GM23338 (cell line): ENCODE data around the gene VSTM5. TPM values are rescaled to one million over a fixed set of nuclear protein-coding genes. Genes with fewer than 3 reads are reported as not detected.

ENCODE experiments used
- ATAC-seq: fragments of 200-7000 bp; cut with Tn5 transposase; 3 replicates; pipeline ENCODE4 v1.9.1; 2020
- DNase-seq: peaks from one replicate; pipeline ENCODE4 v3.0.0-alpha.2; 2015; ENCODE audit warnings: low spot score
- H2AFZ ChIP-seq: fragments of 200-600 bp; sonication (generic); 2 replicates; pipeline ENCODE4 v1.8.0; 2016; ENCODE audit warnings: antibody characterized with exemption, mild to moderate bottlenecking, moderate library complexity
- H3F3A ChIP-seq: fragments of 200-600 bp; sonication (generic); replicated peaks from 2 replicates; pipeline ENCODE4 v1.8.0; 2017; ENCODE audit warnings: antibody characterized with exemption, mixed run types, low read depth
- H3K27ac ChIP-seq: fragments of 200-600 bp; sonication (generic); 2 replicates; pipeline ENCODE4 v1.6.1; 2016; ENCODE audit warnings: low read depth
- H3K27me3 ChIP-seq: fragments of 200-600 bp; sonication (generic); 2 replicates; pipeline ENCODE4 v1.8.0; 2016; ENCODE audit warnings: mild to moderate bottlenecking, mixed run types, moderate library complexity; ENCODE audit not compliant: insufficient read depth
- H3K36me3 ChIP-seq: fragments of 200-600 bp; sonication (generic); 2 replicates; pipeline ENCODE4 v1.8.0; 2016; ENCODE audit warnings: mild to moderate bottlenecking; ENCODE audit not compliant: insufficient read depth
- H3K4me1 ChIP-seq: fragments of 200-600 bp; sonication (generic); 2 replicates; pipeline ENCODE4 v1.8.0; 2016; ENCODE audit warnings: mild to moderate bottlenecking, moderate library complexity; ENCODE audit not compliant: insufficient read depth
- H3K4me2 ChIP-seq: fragments of 200-600 bp; sonication (generic); 2 replicates; pipeline ENCODE4 v1.7.1; 2017; ENCODE audit warnings: mixed run types
- H3K4me3 ChIP-seq: fragments of 200-600 bp; sonication (generic); 2 replicates; pipeline ENCODE4 v1.6.1; 2016; ENCODE audit warnings: mixed run types
- H3K79me2 ChIP-seq: fragments of 200-600 bp; sonication (generic); replicated peaks from 2 replicates; pipeline ENCODE4 v1.8.0; 2017; ENCODE audit warnings: mild to moderate bottlenecking; ENCODE audit not compliant: insufficient read depth
- H3K9me2 ChIP-seq: fragments of 200-600 bp; sonication (generic); 2 replicates; pipeline ENCODE4 v1.8.0; 2017; ENCODE audit not compliant: insufficient read depth
- H4K20me1 ChIP-seq: fragments of 200-600 bp; sonication (generic); replicated peaks from 2 replicates; pipeline ENCODE4 v1.8.0; 2017; ENCODE audit warnings: mild to moderate bottlenecking; ENCODE audit not compliant: insufficient read depth
- H3K27ac Mint-ChIP-seq: 2 replicates; pipeline ENCODE4 v1.8.0; 2020; ENCODE audit warnings: inconsistent platforms, mild to moderate bottlenecking, moderate library complexity, mixed read lengths
- H3K27me3 Mint-ChIP-seq: 3 replicates; pipeline ENCODE4 v1.8.0; 2022; ENCODE audit warnings: low read depth, mild to moderate bottlenecking, moderate library complexity, mixed read lengths, inconsistent platforms; ENCODE audit not compliant: insufficient read depth, poor library complexity
- H3K36me3 Mint-ChIP-seq: 3 replicates; pipeline ENCODE4 v1.8.0; 2021; ENCODE audit warnings: low read depth, mild to moderate bottlenecking, inconsistent platforms, moderate library complexity, mixed read lengths
- H3K4me1 Mint-ChIP-seq: 3 replicates; pipeline ENCODE4 v1.8.0; 2020; ENCODE audit warnings: mild to moderate bottlenecking, inconsistent platforms, mixed read lengths
- H3K4me3 Mint-ChIP-seq: 3 replicates; pipeline ENCODE4 v1.8.0; 2021; ENCODE audit warnings: moderate library complexity, mild to moderate bottlenecking, inconsistent platforms, mixed read lengths
- H3K9me3 Mint-ChIP-seq: 3 replicates; pipeline ENCODE4 v1.8.0; 2020; ENCODE audit warnings: moderate library complexity, mild to moderate bottlenecking, inconsistent platforms, mixed read lengths
- CREB1 ChIP-seq: fragments of 250-450 bp; sonication (Bioruptor Pico); IDR thresholded peaks from 2 replicates; pipeline ENCODE4 v1.5.0; 2020; ENCODE audit warnings: low read depth, mild to moderate bottlenecking, moderate library complexity
- CTCF ChIP-seq, 2 experiments: fragments of 200-600 bp in 1 of 2; sonication (generic) in 1 of 2; conservative IDR thresholded peaks; 2 replicates each; pipeline versions ENCODE4 v1.5.1 to v1.6.1; 2016 to 2017; ENCODE audit warnings: antibody characterized with exemption in 2 of 2, low read depth in 2 of 2, mild to moderate bottlenecking in 2 of 2, moderate library complexity in 1 of 2
- ETS1 ChIP-seq: IDR thresholded peaks from 2 replicates; pipeline ENCODE4 v1.6.1; 2016; ENCODE audit warnings: antibody characterized with exemption
- EZH2 ChIP-seq: fragments of 200-600 bp; sonication (generic); IDR thresholded peaks from one replicate; pipeline ENCODE4 v1.8.0; 2017; ENCODE audit warnings: antibody characterized with exemption, mild to moderate bottlenecking, low read depth; ENCODE audit not compliant: unreplicated experiment
- EZH2phosphoT487 ChIP-seq: fragments of 200-600 bp; sonication (generic); IDR thresholded peaks from one replicate; pipeline ENCODE4 v1.8.1; 2018; ENCODE audit warnings: antibody characterized with exemption; ENCODE audit not compliant: unreplicated experiment
- POLR2AphosphoS5 ChIP-seq: IDR thresholded peaks from 2 replicates; pipeline ENCODE4 v1.6.1; 2016; ENCODE audit warnings: antibody characterized with exemption, low read depth
- ZNF114 ChIP-seq: fragments of 250-450 bp; sonication (Bioruptor Pico); IDR thresholded peaks from 2 replicates; pipeline ENCODE4 v1.5.0; 2020; ENCODE audit warnings: mild to moderate bottlenecking, moderate library complexity
- ZNF331 ChIP-seq: fragments of 250-450 bp; sonication (Bioruptor Pico); IDR thresholded peaks from 2 replicates; pipeline ENCODE4 v1.5.0; 2020; ENCODE audit warnings: low read depth, mild to moderate bottlenecking, moderate library complexity
- ZNF462 ChIP-seq: fragments of 250-450 bp; sonication (Bioruptor Pico); IDR thresholded peaks from 2 replicates; pipeline ENCODE4 v1.5.0; 2020; ENCODE audit warnings: mild to moderate bottlenecking, moderate library complexity
- polyA plus RNA-seq: library from polyadenylated mRNA; unstranded; fragments of >200 nt; fragmentation: Nextera tagmentation; extraction: Ambion mirVana; gene quantifications from 2 replicates; pipeline ENCODE4 v1.2.1, GENCODE V29; 2016
- total RNA-seq: library from RNA; depleted of rRNA; stranded (reverse); fragments of >200 nt; shearing (Covaris generic); gene quantifications from 2 replicates; pipeline ENCODE4 v1.2.3, GENCODE V29; 2014

The VSTM5 gene
- total and polyA plus RNA-seq, 2 experiments from 2014 or later: 0.21 to 0.66 TPM

GRCh38 chr11:93783765-93784144, 66.7 kb downstream of the VSTM5 start:
- Histone ChIP-seq H3K4me1 (peaks cover 16% of the 10 kb centered on the region), H3K4me3 (peak overlapping the region; percentile 93), H3F3A (no peaks in the 10 kb centered on the region), H3K4me2 (peak overlapping the region; percentile 97), H3K79me2 (peaks cover 51% of the 10 kb centered on the region), H4K20me1 (peaks cover 38% of the 10 kb centered on the region), H3K9me2 (no peaks in the 10 kb centered on the region), H3K27me3 (no peaks in the 10 kb centered on the region), H3K36me3 (peaks cover 12% of the 10 kb centered on the region; the same call in 1 of the 2 replicates), H2AFZ (no peak overlapping the region), H3K27ac (peak overlapping the region; percentile 43; the same call in 1 of the 2 replicates)
- peak; percentile 52 for ATAC-seq
- peak overlapping the region; percentile 93 for H3K27ac Mint-ChIP-seq
- peaks cover 40% of the 10 kb centered on the region for H3K36me3 Mint-ChIP-seq
- no peak for TF ChIP-seq ZNF114 (CRISPR knock-in tag)
- no peak for TF ChIP-seq POLR2AphosphoS5
- no peak for TF ChIP-seq CTCF (conservative IDR thresholded peaks at IDR 0.05; ENCODE audit: low read depth in 2 of 2)
- no peak for TF ChIP-seq ETS1
- no peak for TF ChIP-seq EZH2phosphoT487
- no peak for TF ChIP-seq CREB1 (CRISPR knock-in tag)
- no peak for TF ChIP-seq ZNF331
- TF ChIP-seq EZH2: no peak
- TF ChIP-seq ZNF462: no peak
- H3K4me3 Mint-ChIP-seq: peak overlapping the region; percentile 92
- H3K27me3 Mint-ChIP-seq: peaks cover 4% of the 10 kb centered on the region
- no peak for DNase-seq
- peaks cover 20% of the 10 kb centered on the region for H3K4me1 Mint-ChIP-seq
- peaks cover 5% of the 10 kb centered on the region; the same call in 2 of the 3 replicates for H3K9me3 Mint-ChIP-seq
